ENCODE measurements around the gene NUAK1.

The NUAK1 gene

DNA sequence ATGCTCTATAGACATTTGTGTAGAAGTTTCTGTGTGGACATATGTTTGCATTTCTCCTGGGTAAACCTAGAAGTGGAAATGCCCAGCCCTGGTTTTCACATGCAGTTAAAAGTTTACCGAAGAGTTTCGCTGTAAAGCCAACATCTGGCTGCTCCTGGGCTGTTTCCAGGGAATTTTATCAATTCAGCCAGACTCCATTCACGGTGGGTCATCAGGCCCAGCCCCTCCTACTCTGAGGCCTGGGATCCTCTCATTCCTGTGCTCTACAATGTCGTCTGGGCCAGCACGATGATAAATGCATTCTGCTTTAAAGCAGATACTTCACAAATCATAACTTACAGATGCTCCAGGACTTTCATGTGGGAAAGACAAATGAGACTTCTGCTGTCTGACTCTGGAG, 7.1 kb downstream of the NUAK1 start:
- H3K4me3 ChIP-seq (ENCODE audit: control insufficient read depth, low read depth, low read length) = no peak overlapping the region
- DNase-seq (ENCODE audit: low read depth) = peak; percentile 34
- TF ChIP-seq CTCF (conservative IDR thresholded peaks at IDR 0.05; ENCODE audit: control insufficient read depth, insufficient read depth, low read depth, low read length) = no peak

- TF ChIP-seq CTCF (conservative IDR thresholded peaks at IDR 0.05; ENCODE audit: control insufficient read depth, insufficient read depth, low read depth, low read length) = no peak
- no peak overlapping the region for H3K4me3 ChIP-seq (ENCODE audit: control insufficient read depth, low read depth, low read length)
- DNase-seq (ENCODE audit: low read depth) = no peak
These were observed 8.2 kb downstream of the NUAK1 start for GRCh38 chr12:106130474-106131113.

DNA sequence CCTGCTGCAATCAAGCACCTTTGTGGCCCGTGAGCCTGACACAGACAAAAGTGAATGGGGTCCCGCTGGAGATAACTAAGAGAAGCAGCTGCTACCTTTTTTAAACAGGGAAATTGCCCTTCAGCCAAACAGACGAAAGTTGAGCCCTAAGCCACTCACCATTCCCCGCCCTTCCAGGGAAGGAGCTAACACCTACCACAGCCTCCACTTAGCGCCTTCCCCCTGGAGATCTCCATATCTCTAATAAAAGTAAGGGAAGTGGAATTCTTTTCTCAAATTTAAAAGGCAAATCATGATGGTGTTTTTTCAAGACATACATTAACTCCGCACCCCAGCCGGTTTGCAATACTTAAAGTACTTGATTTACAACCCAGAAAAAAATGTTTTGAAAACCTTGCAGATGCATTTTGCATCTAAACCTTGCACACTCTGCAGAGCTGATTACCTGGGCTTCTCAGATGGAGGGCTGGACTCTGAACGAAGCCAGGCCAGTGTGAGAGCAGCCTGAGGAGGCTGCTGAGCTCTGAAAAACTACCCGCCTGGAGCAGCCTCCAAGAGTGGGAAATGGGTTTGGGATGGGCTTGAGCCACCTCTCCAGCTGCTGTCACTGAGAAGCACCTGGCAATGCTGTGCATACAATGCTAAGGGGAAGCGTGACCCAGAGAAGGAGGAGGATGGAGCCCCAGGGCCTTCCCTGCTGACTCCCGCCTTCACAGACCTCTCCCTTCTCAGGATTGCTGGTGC, 10.0 kb downstream of the NUAK1 start:
- no peak for DNase-seq (ENCODE audit: low read depth)
- H3K4me3 ChIP-seq (ENCODE audit: control insufficient read depth, low read depth, low read length) = no peak overlapping the region
- TF ChIP-seq CTCF (conservative IDR thresholded peaks at IDR 0.05; ENCODE audit: control insufficient read depth, insufficient read depth, low read depth, low read length) = no peak

DNA sequence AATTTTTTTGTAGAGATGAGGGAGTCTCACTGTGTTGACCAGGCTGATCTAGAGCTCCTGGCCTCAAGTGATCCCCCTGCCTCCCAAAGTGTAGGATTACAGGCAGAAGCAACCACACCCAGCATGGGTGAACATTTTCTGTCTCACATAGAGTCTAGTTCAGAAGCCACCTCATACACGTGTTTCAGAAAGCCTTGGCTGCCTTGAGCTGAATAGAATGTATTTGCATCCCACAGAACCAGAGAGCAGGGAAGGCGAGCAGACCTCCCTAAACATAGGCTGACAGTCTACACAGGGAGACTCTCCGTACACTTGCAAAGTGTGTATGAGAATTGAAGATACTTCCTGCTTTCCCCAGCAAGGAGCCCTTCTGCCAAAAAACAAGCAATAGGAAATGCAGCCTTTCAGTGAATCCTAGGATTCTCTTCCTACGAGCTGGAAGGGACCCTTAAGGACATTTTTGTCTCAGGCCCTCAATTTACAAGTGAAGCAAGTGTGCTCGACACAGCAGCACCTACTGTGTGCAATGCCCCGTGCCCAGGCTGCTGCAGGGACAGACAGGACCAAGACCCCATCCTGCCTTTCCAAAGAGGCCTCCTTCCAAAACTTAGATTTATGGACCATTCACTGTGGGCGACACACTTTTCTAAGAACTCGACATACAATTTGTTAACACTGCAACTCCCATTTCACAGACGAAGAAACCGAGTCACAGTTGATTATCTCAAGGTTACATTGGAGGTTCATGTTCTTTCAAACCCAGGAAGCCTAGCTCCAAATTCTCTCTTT, 11.2 kb downstream of the NUAK1 start:
- H3K4me3 ChIP-seq (ENCODE audit: control insufficient read depth, low read depth, low read length) = no peak overlapping the region
- no peak for DNase-seq (ENCODE audit: low read depth)
- TF ChIP-seq CTCF (conservative IDR thresholded peaks at IDR 0.05; ENCODE audit: control insufficient read depth, insufficient read depth, low read depth, low read length) = no peak

DNA sequence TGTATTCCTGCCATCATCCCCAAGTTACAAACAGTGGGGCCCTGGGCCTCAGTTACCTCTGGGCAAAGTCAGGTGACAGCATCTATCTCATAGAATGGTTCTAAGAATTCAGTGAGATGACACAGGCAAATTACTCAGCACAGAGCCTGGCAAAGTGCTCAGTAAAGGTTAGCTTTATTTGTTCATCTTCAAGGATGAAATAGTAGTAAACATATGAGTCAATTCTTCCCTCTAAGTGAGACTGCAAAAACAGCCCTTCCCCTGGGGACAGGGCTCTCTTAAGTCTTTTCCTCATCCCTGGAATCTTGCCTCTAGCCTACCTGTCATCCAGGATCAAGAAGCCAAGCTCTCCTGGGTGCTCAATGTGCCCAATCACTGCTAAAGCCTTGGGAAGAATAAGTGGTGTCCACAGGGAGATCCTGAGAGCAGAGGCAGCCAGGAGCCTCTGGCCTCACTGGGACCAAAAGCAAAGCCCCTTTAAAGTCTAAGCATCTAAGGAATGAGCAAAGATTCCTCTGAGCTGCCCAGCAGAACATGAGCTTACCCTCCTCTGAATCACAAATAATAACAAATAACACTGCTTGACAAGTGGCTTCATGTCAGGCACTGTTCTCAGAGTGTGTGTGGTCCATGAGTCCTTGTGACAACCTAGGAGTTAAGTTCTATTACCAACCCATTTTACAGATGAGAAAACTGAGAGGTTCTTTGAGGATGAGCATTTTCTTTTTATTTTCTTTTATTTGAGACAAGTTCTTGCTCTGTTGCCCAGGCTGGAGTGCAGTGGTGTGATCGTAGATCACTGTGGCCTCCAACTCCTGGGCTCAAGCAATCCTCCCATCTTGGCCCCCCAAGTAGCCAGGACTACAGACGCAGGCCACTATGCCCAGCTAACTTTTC, 12.1 kb downstream of the NUAK1 start:
- TF ChIP-seq CTCF (conservative IDR thresholded peaks at IDR 0.05; ENCODE audit: control insufficient read depth, insufficient read depth, low read depth, low read length) = no peak
- DNase-seq (ENCODE audit: low read depth) = peak; percentile 69
- H3K4me3 ChIP-seq (ENCODE audit: control insufficient read depth, low read depth, low read length) = no peak overlapping the region

All from fibroblast of mammary gland (primary cell).